Measurements from ENCODE around the gene CFAP74.

Gene CFAP74

DNA sequence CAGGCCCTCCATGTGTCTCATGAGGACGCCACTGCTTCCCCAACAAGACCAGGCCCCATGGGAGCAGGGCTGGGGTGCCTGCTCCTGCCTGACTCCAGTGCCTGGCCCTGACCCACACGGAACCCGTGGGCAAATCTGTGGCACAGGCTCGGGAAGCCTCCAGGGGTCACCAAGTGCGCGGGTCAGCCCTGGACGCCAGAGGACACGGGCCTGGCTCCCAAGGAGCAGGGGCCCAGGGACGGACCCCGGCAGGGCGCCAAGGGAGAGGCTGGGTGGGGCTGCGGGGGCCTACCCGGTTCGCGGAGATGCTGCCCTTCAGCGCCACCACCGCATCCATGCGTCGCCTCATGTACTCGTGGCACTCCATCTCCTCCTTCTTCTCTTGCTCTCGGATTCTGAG is 31.9 kb downstream of the CFAP74 start:
- no peak for DNase-seq (ENCODE audit: low read depth in 1 of 2, low spot score in 1 of 2)

GRCh38 chr1:1971017-1971416 is 32.6 kb downstream of the CFAP74 start:
- DNase-seq (ENCODE audit: low read depth in 1 of 2, low spot score in 1 of 2) = no peak

DNA sequence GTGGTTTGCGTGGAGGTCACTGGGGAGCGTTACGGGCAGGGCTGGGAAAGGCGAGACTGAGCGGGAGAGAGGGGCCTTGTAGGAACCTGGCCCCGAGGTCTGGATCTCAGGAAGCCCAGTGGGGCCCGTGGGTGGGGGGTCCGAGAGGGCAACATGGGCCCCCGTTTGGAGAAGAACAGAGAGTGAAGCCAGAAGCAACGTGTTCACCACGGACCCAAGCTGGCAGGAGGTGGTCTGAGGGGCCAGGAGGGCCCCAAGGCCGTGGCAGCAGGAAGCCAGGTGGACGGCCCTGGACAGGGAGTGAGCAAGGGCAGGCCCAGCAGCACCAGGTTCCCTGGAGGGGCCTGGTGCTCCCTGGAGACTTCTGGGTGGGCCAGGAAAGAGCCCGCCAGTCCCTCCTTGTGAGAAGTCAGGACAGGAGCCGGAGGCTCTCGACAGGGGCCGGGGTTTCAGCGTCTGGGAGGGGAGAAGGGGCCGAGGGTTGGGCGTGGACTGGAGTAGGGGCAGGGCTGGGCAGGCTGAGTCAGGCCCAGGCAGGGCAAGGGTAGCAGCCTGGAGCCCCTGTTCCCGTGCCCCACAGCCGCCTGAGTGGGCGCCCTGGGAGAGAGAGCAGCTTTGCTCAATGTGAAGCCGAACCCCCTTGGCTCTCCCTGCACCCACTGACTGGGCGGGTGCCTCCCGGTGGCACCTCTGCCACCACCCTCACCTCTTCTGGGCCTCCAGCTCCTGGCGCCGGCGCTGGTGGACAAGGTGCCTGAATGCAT is 33.5 kb downstream of the CFAP74 start:
- no peak for DNase-seq (ENCODE audit: low read depth in 1 of 2, low spot score in 1 of 2)

DNA sequence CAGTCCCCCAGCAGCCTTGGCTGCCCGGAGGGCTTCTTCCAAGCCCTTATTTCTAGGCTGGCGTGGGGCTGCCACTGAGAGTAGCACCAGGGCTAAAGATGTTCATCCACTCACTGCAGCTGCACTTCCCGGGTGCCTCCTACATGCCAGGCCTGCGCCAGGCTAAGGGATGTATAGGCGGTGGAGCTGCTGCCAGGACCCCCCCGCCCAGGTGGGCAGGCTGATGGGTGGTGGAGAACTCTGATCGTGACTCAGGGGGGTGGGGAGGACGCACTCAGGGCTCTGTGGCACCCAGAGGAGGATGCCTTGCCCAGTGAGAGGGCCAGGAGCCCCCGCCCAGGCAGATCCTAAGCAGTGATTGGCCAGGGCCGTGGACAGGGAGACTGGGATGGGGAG is 34.1 kb downstream of the CFAP74 start:
- DNase-seq (ENCODE audit: low read depth in 1 of 2, low spot score in 1 of 2) = no peak

DNA sequence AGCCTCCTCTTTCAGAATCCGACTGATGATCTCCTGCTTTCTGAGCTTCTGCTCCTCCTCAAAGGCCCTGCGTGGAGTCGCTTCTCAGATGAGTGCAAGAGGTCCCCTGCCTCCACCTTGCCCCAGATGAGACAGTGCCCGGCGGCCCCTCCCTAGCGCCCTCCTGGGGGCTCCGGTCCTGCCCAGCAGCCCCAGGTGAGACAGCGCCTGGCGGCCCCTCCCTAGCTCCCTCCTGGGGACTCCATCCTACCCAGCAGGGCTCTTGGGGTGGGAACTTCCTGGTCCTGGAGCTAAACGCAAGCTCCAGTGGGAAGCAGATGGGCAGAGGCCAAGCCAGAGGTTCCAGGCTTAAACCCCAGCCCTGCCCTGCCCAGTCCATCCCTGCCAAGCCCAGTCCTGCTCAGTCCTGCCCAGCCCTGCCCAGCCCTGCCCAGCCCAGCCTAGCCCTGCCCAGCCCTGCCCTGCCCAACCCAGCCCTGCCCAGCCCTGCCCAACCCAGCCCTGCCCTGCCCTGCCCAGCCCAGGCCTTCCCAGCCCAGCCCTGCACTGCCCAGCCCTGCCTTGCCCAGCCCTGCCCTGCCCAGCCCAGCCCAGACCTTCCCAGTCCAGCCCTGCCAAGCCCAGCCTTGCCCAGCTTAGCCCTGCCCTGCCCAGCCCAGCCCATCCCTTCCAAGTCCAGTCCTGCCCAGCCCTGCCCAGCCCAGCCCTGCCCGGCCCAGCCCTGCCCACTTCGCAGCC is 34.6 kb downstream of the CFAP74 start:
- no peak for DNase-seq (ENCODE audit: low read depth in 1 of 2, low spot score in 1 of 2)

GRCh38 chr1:1967879-1968278 is 35.7 kb downstream of the CFAP74 start:
- DNase-seq (ENCODE audit: low read depth in 1 of 2, low spot score in 1 of 2) = no peak

- no peak for DNase-seq (ENCODE audit: low read depth in 1 of 2, low spot score in 1 of 2)
Measured at GRCh38 chr1:1967151-1967550, 36.4 kb downstream of the CFAP74 start.

GRCh38 chr1:1966071-1966740 is 37.4 kb downstream of the CFAP74 start:
- no peak for DNase-seq (ENCODE audit: low read depth in 1 of 2, low spot score in 1 of 2)

DNA sequence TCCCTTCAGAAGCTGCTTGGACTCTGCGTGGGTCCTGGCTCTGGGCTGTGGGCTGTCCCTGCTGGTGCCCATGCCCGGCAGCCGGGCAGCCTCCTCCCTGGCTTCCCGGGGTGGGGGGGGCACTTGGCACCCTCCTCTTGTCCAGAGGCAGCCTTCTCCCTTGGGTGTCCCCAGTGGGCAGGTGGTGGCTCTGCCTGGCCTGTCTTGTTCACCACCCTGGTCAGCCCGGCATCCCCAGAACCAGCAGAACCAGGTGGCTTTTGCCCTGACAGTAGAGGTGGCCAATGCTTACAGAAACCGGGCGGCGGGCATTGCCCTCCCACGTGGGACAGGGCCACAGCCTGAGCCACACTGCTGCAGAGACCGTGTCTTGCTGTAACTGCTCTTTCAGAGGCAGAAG is 38.0 kb downstream of the CFAP74 start:
- no peak for DNase-seq (ENCODE audit: low read depth in 1 of 2, low spot score in 1 of 2)

GRCh38 chr1:1964811-1965210 is 38.8 kb downstream of the CFAP74 start:
- no peak for DNase-seq (ENCODE audit: low read depth in 1 of 2, low spot score in 1 of 2)

DNA sequence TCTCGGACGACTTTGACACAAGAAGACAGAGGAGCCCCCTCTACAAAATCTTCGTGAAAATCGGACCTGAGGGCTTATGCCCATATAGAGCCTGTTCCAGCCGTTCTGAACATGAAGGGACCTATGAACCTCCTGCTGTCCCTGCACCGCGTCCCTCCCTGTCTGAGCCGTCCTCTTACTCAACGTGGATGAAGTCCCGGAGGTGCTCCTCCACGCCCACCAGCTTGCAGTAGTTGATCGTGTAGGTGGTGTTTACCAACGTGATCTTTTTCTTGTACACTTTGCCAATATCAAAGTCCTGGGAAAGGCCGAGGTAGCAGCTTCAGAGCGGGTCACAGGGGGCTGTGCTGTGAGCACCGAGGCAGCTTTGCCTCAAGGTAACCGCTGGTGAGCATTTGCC is 40.0 kb downstream of the CFAP74 start:
- no peak for DNase-seq (ENCODE audit: low read depth in 1 of 2, low spot score in 1 of 2)

DNA sequence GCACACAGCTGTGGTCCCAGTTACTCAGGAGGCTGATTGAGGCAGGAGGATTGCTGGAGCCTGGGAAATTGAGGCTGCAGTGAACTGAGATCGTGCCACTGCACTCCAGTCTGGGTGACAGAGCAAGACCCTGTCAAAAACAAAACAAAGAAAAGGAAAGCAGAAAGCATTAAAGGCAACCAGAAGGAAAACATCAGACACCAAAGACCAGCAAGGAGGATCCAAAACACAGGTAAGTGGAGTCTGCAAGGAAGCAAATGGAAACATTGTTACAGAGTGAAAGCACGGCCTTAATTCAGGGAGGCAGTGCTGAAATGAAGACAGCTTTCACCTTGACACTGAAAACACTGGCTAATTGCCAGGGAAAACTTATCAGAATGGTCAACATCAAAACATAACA is 40.8 kb downstream of the CFAP74 start:
- no peak for DNase-seq (ENCODE audit: low read depth in 1 of 2, low spot score in 1 of 2)

DNA sequence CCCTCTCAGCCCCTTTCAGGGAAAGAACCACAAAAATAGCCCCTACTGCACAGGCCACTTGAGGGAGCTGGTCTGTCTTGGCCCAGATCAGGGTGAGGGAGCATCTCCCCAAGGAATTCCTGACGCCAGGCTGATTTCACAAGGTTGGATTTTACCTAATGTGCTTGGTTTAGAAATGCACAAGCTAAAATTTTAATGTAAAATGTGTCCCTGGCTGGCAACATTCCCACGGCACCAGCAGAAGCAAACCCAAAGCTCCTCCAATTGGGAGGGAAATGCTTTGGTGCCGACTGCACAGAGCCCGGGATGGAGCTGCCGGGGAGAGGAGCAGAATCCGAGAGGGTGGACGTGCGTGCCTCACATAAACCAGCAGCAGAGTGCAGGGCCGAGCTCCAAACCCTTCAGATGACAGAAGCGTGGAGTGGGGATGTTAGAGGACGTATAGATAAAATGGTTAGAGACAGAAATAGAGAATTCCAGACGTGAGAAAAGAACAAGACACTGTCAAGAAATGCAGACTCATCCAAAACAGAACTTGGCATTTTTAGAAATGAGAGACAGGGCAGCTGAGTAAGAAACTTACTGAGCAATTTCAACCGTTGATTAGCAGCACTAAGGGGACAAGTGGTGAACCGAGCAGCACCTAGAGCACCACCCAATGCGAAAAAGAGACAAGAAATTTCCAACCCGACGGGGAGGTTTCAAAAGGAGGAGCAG is 42.9 kb downstream of the CFAP74 start:
- DNase-seq (ENCODE audit: low read depth in 1 of 2, low spot score in 1 of 2) = no peak

GRCh38 chr1:1959840-1960479 is 43.6 kb downstream of the CFAP74 start:
- peak; percentile 27 to 43 for DNase-seq (ENCODE audit: low read depth in 1 of 2, low spot score in 1 of 2)

- DNase-seq (ENCODE audit: low read depth in 1 of 2, low spot score in 1 of 2) = no peak
Measured at GRCh38 chr1:1959459-1959839, 44.1 kb downstream of the CFAP74 start.

DNA sequence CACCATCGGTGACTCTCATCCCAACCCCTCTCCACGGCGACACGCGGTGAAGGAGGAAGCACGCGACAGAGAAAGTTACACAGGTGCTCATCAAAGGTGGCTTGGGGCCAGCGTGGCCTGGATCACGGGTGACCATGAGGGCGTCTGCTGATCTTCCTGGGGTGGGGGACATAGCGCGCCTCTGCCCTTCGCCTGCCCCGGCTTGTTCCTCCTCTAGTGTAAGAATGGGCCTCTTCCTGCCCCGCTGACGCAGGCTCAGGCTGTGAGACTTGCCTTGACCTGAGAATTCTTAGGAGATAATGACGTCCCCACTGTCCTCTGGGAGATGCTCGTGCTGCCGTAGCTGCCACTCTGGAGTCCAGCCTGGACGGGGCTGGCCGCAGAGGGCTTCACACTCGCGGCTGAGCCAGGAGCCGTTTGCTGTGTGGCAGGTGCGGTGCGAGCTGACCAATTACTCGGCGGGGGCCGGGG is 45.5 kb downstream of the CFAP74 start:
- no peak for DNase-seq (ENCODE audit: low read depth in 1 of 2, low spot score in 1 of 2)

DNA sequence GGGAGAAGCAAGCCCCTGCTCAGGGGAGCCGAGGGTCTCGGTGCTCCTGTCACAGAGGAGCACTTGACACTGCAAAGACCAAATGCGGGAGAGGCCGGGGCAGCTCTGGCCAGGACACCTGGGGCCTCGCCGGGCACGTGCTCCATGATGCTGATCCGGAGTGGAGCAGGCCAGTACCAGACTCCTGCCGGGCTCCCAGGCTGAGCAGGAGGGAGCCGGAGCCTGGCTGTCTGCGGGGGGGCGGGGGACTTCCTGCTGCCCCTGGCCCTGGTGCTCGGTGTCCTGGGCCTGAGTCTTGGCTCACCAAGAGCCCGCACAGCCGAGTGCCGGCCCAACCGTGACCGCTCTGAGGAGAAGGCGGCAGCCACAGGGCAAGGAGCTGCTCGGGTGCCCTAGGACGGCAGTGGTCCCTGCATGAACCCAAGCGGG is 46.0 kb downstream of the CFAP74 start:
- no peak for DNase-seq (ENCODE audit: low read depth in 1 of 2, low spot score in 1 of 2)

DNA sequence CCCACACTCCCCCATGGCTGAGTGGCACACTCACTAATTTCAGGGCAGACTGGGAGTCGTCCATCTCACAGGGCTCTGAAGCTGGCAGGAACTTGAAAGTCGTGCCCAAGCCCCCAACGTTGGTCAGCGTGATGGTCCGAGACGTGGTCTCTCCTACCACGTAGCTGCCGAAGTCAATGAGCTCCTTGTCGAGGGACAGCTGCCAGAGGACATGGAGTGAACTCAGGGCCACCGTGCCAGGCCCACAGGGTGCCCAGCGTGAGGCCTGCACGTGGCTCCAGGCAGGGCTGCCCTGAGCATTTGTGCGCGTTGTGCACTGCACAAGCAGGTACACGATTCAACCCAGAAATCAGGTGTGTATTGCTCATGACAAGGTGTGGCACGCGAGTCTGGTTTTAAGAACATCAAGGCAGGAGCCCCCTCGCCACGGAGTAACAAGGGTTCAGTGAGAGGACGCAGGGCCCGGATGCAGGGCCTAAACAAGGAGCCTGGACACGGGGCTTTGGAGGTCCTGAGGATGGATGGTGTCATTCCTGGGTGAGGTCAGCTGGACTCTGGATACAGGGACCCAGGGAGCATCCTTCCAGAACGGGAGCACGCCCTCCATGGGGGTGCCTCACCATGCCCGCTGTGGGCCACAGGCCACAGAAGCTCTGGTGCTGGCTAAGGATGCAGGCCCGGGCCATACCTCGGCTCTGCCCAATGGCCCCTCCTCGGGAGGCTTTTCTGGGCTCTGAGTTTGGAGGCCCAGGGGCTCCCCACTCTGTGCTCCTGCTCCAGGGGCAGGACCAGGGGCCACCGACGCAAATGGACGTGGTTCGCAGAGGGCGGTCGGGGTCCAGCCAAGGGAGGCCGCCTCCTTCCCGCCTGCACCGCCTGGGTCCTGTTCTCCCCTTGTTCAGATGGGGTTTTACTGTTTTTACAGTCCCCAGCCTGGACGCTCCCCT is 46.7 kb downstream of the CFAP74 start:
- no peak for DNase-seq (ENCODE audit: low read depth in 1 of 2, low spot score in 1 of 2)

DNA sequence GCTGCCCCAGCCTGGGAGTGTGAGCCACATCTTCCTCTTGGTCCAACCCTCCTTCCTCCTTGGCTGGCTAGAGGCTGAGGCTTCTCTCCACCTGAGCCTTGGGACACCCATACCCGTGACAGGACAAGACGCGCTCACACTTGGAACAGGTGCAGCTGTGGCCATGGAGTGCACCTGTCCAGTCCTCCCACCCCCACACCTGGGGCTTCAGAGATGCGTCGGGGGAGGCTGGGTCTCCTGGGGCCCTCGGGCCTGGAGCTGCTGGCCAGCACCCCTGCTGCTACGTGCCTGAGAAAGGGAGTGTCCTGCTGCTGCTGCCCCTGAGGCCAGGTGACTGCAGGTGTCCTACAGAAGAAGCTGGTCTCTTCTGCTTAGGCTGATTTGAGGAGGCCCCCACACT is 47.5 kb downstream of the CFAP74 start:
- no peak for DNase-seq (ENCODE audit: low read depth in 1 of 2, low spot score in 1 of 2)

GRCh38 chr1:1955621-1956094 is 47.9 kb downstream of the CFAP74 start:
- no peak for DNase-seq (ENCODE audit: low read depth in 1 of 2, low spot score in 1 of 2)

Measured in activated T-helper 1 cell treated with anti-CD3 and anti-CD28 coated beads, Interleukin-2, amount 50 U/mL, for 16 hours (primary cell).